Suprapubic skin (tissue), 4 donors: ENCODE measurements around the gene FOXO3.

Experiments
- EP300 ChIP-seq: sonication (generic); formaldehyde crosslinking; IDR thresholded peaks from one replicate; pipeline ENCODE4 v1.6.1; 2017; ENCODE audit warnings: antibody characterized with exemption
- POLR2A ChIP-seq, 2 donors: fragments of 450-650 bp; IDR thresholded peaks; one replicate each; pipeline ENCODE4 v1.6.1; 2017; ENCODE audit warnings: antibody characterized with exemption in 2 of 2, mild to moderate bottlenecking in 2 of 2, moderate library complexity in 2 of 2
- POLR2AphosphoS5 ChIP-seq, 3 donors: sonication (generic); formaldehyde crosslinking; IDR thresholded peaks; one replicate each; pipeline ENCODE4 v1.6.1; 2017; ENCODE audit warnings: antibody characterized with exemption in 3 of 3
- TF ChIP-seq, protein P1 (sequence below), 2 donors: fragments of 200-600 bp in 1 of 2; fragments of 450-650 bp in 1 of 2; sonication (generic) in 1 of 2; IDR thresholded peaks; one replicate each; pipeline ENCODE4 v1.5.1; 2016 to 2019; ENCODE audit warnings: antibody characterized with exemption in 2 of 2, mild to moderate bottlenecking in 1 of 2, moderate library complexity in 1 of 2

DNA sequence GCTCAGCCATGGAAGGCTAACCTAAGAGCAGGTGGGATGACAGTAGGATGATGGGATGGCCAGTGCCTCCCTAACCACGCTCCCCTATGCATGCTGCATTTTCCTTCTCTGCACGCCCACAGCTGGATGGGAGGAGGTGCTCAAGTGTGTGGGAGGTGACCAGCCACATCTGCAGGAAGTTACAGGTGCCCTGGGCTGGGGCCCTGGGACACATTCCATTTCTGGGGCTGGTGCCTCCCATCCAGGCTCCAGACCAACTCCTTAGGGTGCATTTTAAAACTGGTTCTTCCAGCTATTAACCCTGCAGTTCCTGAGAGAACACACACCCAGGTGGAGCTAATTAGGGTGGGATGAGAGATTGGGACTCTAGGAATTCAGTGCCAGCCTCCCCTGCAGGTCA lies 152.2 kb downstream of the FOXO3 start:
- TF ChIP-seq, protein P1, sequence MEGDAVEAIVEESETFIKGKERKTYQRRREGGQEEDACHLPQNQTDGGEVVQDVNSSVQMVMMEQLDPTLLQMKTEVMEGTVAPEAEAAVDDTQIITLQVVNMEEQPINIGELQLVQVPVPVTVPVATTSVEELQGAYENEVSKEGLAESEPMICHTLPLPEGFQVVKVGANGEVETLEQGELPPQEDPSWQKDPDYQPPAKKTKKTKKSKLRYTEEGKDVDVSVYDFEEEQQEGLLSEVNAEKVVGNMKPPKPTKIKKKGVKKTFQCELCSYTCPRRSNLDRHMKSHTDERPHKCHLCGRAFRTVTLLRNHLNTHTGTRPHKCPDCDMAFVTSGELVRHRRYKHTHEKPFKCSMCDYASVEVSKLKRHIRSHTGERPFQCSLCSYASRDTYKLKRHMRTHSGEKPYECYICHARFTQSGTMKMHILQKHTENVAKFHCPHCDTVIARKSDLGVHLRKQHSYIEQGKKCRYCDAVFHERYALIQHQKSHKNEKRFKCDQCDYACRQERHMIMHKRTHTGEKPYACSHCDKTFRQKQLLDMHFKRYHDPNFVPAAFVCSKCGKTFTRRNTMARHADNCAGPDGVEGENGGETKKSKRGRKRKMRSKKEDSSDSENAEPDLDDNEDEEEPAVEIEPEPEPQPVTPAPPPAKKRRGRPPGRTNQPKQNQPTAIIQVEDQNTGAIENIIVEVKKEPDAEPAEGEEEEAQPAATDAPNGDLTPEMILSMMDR (IDR thresholded peaks at IDR 0.05): no peak
- TF ChIP-seq POLR2A (IDR thresholded peaks at IDR 0.05) (no peak), EP300 (no peak), POLR2AphosphoS5 (IDR thresholded peaks at IDR 0.05) (no peak)
